Measurements from ENCODE around the gene DLX4.

Gene DLX4

GRCh38 chr17:49968405-49969133, 421 bp upstream of the DLX4 start:
- DNase-seq (ENCODE audit: low spot score), result peak; percentile 99

GRCh38 chr17:49969795-49970389, 902 bp downstream of the DLX4 start:
- DNase-seq (ENCODE audit: low spot score), result no peak

- no peak for DNase-seq (ENCODE audit: low spot score)
Measured at GRCh38 chr17:49970498-49970897, 1.5 kb downstream of the DLX4 start.

- DNase-seq (ENCODE audit: low spot score), result no peak
Measured at GRCh38 chr17:49971199-49971847, 2.3 kb downstream of the DLX4 start.

- no peak for DNase-seq (ENCODE audit: low spot score)
Measured at GRCh38 chr17:49971848-49972485, 3.0 kb downstream of the DLX4 start.

- no peak for DNase-seq (ENCODE audit: low spot score)
Measured at GRCh38 chr17:49972486-49973270, 3.7 kb downstream of the DLX4 start.

- DNase-seq (ENCODE audit: low spot score), result no peak
Measured at GRCh38 chr17:49973271-49973615, 4.3 kb downstream of the DLX4 start.

- no peak for DNase-seq (ENCODE audit: low spot score)
Measured at GRCh38 chr17:49975531-49975930, 6.5 kb downstream of the DLX4 start.

- DNase-seq (ENCODE audit: low spot score), result no peak
Measured at GRCh38 chr17:49976163-49976827, 7.3 kb downstream of the DLX4 start.

- DNase-seq (ENCODE audit: low spot score), result no peak
Measured at GRCh38 chr17:49976828-49977202, 7.8 kb downstream of the DLX4 start.

- no peak for DNase-seq (ENCODE audit: low spot score)
Measured at GRCh38 chr17:49977463-49978389, 8.7 kb downstream of the DLX4 start.

- DNase-seq (ENCODE audit: low spot score), result no peak
Measured at GRCh38 chr17:49978501-49978900, 9.5 kb downstream of the DLX4 start.

GRCh38 chr17:49979748-49980479, 10.9 kb downstream of the DLX4 start:
- DNase-seq (ENCODE audit: low spot score), result no peak

- DNase-seq (ENCODE audit: low spot score), result no peak
Measured at GRCh38 chr17:49980703-49981197, 11.8 kb downstream of the DLX4 start.

GRCh38 chr17:49984283-49984682, 15.3 kb downstream of the DLX4 start:
- DNase-seq (ENCODE audit: low spot score), result no peak

- no peak for DNase-seq (ENCODE audit: low spot score)
Measured at GRCh38 chr17:49984776-49985175, 15.8 kb downstream of the DLX4 start.

- DNase-seq (ENCODE audit: low spot score), result peak; percentile 61
Measured at GRCh38 chr17:49985310-49985990, 16.5 kb downstream of the DLX4 start.

- DNase-seq (ENCODE audit: low spot score), result peak; percentile 43
Measured at GRCh38 chr17:49986396-49987289, 17.7 kb downstream of the DLX4 start.

All from D341Med (cell line).